SK-N-SH treated with all-trans-retinoic acid at 6 μM for 48 hours (cell line): ENCODE results near the gene PDSS2.

ENCODE experiments used
- ATAC-seq: fragments of 200-7000 bp; cut with Tn5 transposase; 3 replicates; pipeline ENCODE4 v1.9.1; 2020; ENCODE audit warnings: mild to moderate bottlenecking, moderate library complexity
- BACH2 ChIP-seq: fragments of 250-450 bp; sonication (Bioruptor Pico); IDR thresholded peaks from 2 replicates; pipeline ENCODE4 v1.9.0; 2021; ENCODE audit warnings: mild to moderate bottlenecking, borderline replicate concordance
- ESRRG ChIP-seq: fragments of 250-450 bp; sonication (Bioruptor Pico); IDR thresholded peaks from 2 replicates; pipeline ENCODE4 v1.6.1; 2021; ENCODE audit warnings: mild to moderate bottlenecking
- GLIS3 ChIP-seq: fragments of 250-450 bp; sonication (Bioruptor Pico); IDR thresholded peaks from 2 replicates; pipeline ENCODE4 v1.5.0; 2020; ENCODE audit warnings: mild to moderate bottlenecking, moderate library complexity
- OSR1 ChIP-seq: fragments of 250-450 bp; sonication (Bioruptor Pico); IDR thresholded peaks from 2 replicates; pipeline ENCODE4 v1.8.0; 2022; ENCODE audit warnings: moderate library complexity, mild to moderate bottlenecking, inconsistent platforms
- PPARA ChIP-seq: fragments of 250-450 bp; sonication (Bioruptor Pico); IDR thresholded peaks from 2 replicates; pipeline ENCODE4 v1.5.0; 2020; ENCODE audit warnings: mild to moderate bottlenecking, borderline replicate concordance
- TCF4 ChIP-seq: fragments of 250-450 bp; sonication (Bioruptor Pico); IDR thresholded peaks from 2 replicates; pipeline ENCODE4 v1.8.0; 2021; ENCODE audit warnings: mild to moderate bottlenecking, moderate library complexity, borderline replicate concordance
- TOX ChIP-seq: fragments of 250-450 bp; sonication (Bioruptor Pico); IDR thresholded peaks from 2 replicates; pipeline ENCODE4 v1.8.0; 2021; ENCODE audit warnings: mild to moderate bottlenecking, moderate library complexity, borderline replicate concordance
- ZFP3 ChIP-seq: fragments of 250-450 bp; sonication (Bioruptor Pico); IDR thresholded peaks from 2 replicates; pipeline ENCODE4 v1.5.0; 2020; ENCODE audit warnings: mild to moderate bottlenecking, moderate library complexity
- ZFP30 ChIP-seq: fragments of 450-650 bp; formaldehyde crosslinking; IDR thresholded peaks from 2 replicates; pipeline ENCODE4 v1.5.0; 2022; ENCODE audit warnings: mild to moderate bottlenecking, moderate library complexity
- ZNF565 ChIP-seq: fragments of 450-650 bp; formaldehyde crosslinking; conservative IDR thresholded peaks from 2 replicates; pipeline ENCODE4 v1.5.0; 2020; ENCODE audit warnings: low read depth, mild to moderate bottlenecking, moderate library complexity
- ZNF70 ChIP-seq: fragments of 450-650 bp; formaldehyde crosslinking; IDR thresholded peaks from 2 replicates; pipeline ENCODE4 v1.5.0; 2020; ENCODE audit warnings: mild to moderate bottlenecking, moderate library complexity
- ZNF8 ChIP-seq: fragments of 450-650 bp; formaldehyde crosslinking; IDR thresholded peaks from 2 replicates; pipeline ENCODE4 v1.5.0; 2020; ENCODE audit warnings: mild to moderate bottlenecking, moderate library complexity
- TF ChIP-seq, protein P1 (sequence below): fragments of 250-450 bp; sonication (Bioruptor Pico); IDR thresholded peaks from 2 replicates; pipeline ENCODE4 v1.8.0; 2020; ENCODE audit warnings: mild to moderate bottlenecking, moderate library complexity, borderline replicate concordance
- TF ChIP-seq, protein P2 (sequence below): fragments of 250-450 bp; sonication (Bioruptor Pico); IDR thresholded peaks from 2 replicates; pipeline ENCODE4 v1.5.1; 2020; ENCODE audit warnings: low read depth, mild to moderate bottlenecking, moderate library complexity
- TF ChIP-seq, protein P3 (sequence below): fragments of 250-450 bp; sonication (Bioruptor Pico); IDR thresholded peaks from 2 replicates; pipeline ENCODE4 v1.5.0; 2020; ENCODE audit warnings: mild to moderate bottlenecking, moderate library complexity
- TF ChIP-seq, protein P4 (sequence below): fragments of 250-450 bp; sonication (Bioruptor Pico); IDR thresholded peaks from 2 replicates; pipeline ENCODE4 v1.8.0; 2021; ENCODE audit warnings: low read depth, mild to moderate bottlenecking, moderate library complexity, borderline replicate concordance
- TF ChIP-seq, protein P5 (sequence below): fragments of 250-450 bp; sonication (Bioruptor Pico); IDR thresholded peaks from 2 replicates; pipeline ENCODE4 v1.5.1; 2021; ENCODE audit warnings: mild to moderate bottlenecking, moderate library complexity

The PDSS2 gene

DNA sequence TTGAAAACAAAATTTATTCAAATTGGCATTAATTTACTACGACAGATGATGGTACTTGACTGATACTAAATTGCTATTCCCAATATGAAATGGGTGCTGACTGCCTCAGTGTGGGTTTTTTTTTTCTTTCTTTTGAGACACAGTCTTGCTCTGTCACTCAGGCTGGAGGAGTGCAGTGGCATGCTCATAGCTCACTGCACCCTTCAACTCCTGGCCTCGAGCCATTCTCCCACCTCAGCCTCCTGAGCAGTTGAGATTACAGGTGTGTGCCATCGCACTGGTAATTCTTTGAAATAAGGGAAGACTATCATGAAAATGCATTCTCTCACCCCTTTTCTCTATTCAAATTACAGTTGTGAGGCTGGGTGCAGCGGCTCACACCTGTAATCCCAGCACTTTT lies 22.5 kb downstream of the PDSS2 start:
- TF ChIP-seq BACH2 (CRISPR knock-in tag) (no peak), TOX (CRISPR knock-in tag) (no peak), PPARA (CRISPR knock-in tag) (no peak), ZNF565 (CRISPR knock-in tag) (no peak), TCF4 (no peak), ZFP30 (CRISPR knock-in tag) (no peak), GLIS3 (CRISPR knock-in tag) (no peak), OSR1 (CRISPR knock-in tag) (no peak), ZNF8 (CRISPR knock-in tag) (no peak)
- TF ChIP-seq, protein P1, sequence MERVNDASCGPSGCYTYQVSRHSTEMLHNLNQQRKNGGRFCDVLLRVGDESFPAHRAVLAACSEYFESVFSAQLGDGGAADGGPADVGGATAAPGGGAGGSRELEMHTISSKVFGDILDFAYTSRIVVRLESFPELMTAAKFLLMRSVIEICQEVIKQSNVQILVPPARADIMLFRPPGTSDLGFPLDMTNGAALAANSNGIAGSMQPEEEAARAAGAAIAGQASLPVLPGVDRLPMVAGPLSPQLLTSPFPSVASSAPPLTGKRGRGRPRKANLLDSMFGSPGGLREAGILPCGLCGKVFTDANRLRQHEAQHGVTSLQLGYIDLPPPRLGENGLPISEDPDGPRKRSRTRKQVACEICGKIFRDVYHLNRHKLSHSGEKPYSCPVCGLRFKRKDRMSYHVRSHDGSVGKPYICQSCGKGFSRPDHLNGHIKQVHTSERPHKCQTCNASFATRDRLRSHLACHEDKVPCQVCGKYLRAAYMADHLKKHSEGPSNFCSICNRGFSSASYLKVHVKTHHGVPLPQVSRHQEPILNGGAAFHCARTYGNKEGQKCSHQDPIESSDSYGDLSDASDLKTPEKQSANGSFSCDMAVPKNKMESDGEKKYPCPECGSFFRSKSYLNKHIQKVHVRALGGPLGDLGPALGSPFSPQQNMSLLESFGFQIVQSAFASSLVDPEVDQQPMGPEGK: no peak
- TF ChIP-seq, protein P2, sequence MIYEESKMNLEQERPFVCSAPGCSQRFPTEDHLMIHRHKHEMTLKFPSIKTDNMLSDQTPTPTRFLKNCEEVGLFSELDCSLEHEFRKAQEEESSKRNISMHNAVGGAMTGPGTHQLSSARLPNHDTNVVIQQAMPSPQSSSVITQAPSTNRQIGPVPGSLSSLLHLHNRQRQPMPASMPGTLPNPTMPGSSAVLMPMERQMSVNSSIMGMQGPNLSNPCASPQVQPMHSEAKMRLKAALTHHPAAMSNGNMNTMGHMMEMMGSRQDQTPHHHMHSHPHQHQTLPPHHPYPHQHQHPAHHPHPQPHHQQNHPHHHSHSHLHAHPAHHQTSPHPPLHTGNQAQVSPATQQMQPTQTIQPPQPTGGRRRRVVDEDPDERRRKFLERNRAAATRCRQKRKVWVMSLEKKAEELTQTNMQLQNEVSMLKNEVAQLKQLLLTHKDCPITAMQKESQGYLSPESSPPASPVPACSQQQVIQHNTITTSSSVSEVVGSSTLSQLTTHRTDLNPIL (CRISPR knock-in tag): no peak
- TF ChIP-seq, protein P3, sequence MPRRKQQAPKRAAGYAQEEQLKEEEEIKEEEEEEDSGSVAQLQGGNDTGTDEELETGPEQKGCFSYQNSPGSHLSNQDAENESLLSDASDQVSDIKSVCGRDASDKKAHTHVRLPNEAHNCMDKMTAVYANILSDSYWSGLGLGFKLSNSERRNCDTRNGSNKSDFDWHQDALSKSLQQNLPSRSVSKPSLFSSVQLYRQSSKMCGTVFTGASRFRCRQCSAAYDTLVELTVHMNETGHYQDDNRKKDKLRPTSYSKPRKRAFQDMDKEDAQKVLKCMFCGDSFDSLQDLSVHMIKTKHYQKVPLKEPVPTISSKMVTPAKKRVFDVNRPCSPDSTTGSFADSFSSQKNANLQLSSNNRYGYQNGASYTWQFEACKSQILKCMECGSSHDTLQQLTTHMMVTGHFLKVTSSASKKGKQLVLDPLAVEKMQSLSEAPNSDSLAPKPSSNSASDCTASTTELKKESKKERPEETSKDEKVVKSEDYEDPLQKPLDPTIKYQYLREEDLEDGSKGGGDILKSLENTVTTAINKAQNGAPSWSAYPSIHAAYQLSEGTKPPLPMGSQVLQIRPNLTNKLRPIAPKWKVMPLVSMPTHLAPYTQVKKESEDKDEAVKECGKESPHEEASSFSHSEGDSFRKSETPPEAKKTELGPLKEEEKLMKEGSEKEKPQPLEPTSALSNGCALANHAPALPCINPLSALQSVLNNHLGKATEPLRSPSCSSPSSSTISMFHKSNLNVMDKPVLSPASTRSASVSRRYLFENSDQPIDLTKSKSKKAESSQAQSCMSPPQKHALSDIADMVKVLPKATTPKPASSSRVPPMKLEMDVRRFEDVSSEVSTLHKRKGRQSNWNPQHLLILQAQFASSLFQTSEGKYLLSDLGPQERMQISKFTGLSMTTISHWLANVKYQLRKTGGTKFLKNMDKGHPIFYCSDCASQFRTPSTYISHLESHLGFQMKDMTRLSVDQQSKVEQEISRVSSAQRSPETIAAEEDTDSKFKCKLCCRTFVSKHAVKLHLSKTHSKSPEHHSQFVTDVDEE (CRISPR knock-in tag): no peak
- TF ChIP-seq, protein P4, sequence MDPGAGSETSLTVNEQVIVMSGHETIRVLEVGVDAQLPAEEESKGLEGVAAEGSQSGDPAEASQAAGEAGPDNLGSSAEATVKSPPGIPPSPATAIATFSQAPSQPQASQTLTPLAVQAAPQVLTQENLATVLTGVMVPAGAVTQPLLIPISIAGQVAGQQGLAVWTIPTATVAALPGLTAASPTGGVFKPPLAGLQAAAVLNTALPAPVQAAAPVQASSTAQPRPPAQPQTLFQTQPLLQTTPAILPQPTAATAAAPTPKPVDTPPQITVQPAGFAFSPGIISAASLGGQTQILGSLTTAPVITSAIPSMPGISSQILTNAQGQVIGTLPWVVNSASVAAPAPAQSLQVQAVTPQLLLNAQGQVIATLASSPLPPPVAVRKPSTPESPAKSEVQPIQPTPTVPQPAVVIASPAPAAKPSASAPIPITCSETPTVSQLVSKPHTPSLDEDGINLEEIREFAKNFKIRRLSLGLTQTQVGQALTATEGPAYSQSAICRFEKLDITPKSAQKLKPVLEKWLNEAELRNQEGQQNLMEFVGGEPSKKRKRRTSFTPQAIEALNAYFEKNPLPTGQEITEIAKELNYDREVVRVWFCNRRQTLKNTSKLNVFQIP (CRISPR knock-in tag): no peak
- TF ChIP-seq, protein P5, sequence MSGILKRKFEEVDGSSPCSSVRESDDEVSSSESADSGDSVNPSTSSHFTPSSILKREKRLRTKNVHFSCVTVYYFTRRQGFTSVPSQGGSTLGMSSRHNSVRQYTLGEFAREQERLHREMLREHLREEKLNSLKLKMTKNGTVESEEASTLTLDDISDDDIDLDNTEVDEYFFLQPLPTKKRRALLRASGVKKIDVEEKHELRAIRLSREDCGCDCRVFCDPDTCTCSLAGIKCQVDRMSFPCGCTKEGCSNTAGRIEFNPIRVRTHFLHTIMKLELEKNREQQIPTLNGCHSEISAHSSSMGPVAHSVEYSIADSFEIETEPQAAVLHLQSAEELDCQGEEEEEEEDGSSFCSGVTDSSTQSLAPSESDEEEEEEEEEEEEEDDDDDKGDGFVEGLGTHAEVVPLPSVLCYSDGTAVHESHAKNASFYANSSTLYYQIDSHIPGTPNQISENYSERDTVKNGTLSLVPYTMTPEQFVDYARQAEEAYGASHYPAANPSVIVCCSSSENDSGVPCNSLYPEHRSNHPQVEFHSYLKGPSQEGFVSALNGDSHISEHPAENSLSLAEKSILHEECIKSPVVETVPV (CRISPR knock-in tag): no peak
- ATAC-seq: no peak

DNA sequence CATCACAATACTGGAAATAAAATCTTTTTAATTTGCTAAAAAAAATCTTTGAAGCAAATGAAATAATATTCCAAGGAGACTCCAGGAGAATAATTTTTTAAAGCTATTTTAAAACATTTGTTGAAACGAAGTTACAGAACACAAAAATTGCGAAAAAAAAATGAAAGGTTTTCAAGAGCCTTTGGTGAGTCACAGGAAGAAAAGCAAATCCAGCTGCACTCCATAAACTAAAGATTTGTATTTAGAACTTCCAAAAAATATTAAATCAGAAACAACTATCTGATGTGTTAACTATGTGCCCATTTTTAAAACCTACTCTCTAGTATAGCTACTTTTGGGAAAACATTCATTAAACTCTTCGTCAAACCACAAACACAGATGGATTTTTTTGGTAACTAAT lies 23.6 kb downstream of the PDSS2 start:
- no peak for ATAC-seq
- TF ChIP-seq, protein P3 (CRISPR knock-in tag): no peak
- TF ChIP-seq ZFP3 (CRISPR knock-in tag): no peak
- TF ChIP-seq, protein P4 (CRISPR knock-in tag): no peak
- TF ChIP-seq ZNF70 (CRISPR knock-in tag): no peak
- TF ChIP-seq ESRRG: no peak
- TF ChIP-seq, protein P1: no peak
